MM.1S (cell line): ENCODE data around the gene PPP1R16B.

Experiments
- DNase-seq: peaks from one replicate; pipeline ENCODE4 v3.0.0-alpha.2; 2015
- H2AFZ ChIP-seq: fragments of 300-600 bp; sonication (generic); 2 replicates; pipeline ENCODE4 v1.6.0; 2016; ENCODE audit warnings: antibody characterized with exemption, low read length
- H3F3A ChIP-seq: fragments of 300-600 bp; sonication (generic); 2 replicates; pipeline ENCODE4 v1.6.1; 2016; ENCODE audit warnings: mild to moderate bottlenecking, antibody characterized with exemption, low read length, moderate library complexity, mixed read lengths; ENCODE audit not compliant: insufficient read depth
- H3K27ac ChIP-seq: fragments of 300-600 bp; sonication (generic); 2 replicates; pipeline ENCODE4 v1.5.1; 2016; ENCODE audit warnings: mild to moderate bottlenecking, low read length
- H3K27me3 ChIP-seq: fragments of 300-600 bp; sonication (generic); replicated peaks from 2 replicates; pipeline ENCODE4 v1.6.0; 2016; ENCODE audit warnings: low read length; ENCODE audit not compliant: insufficient read depth
- H3K36me3 ChIP-seq: fragments of 300-600 bp; sonication (generic); replicated peaks from 2 replicates; pipeline ENCODE4 v1.6.1; 2016; ENCODE audit warnings: mild to moderate bottlenecking, low read length, mixed read lengths; ENCODE audit not compliant: insufficient read depth
- H3K4me1 ChIP-seq: fragments of 300-600 bp; sonication (generic); 2 replicates; pipeline ENCODE4 v1.6.1; 2016; ENCODE audit warnings: low read length, mixed read lengths
- H3K4me2 ChIP-seq: fragments of 300-600 bp; sonication (generic); 2 replicates; pipeline ENCODE4 v1.6.0; 2016; ENCODE audit warnings: low read depth, low read length
- H3K4me3 ChIP-seq: fragments of 300-600 bp; sonication (generic); 2 replicates; pipeline ENCODE4 v1.5.1; 2016; ENCODE audit warnings: low read length, mixed read lengths
- H3K79me2 ChIP-seq: fragments of 300-600 bp; sonication (generic); 2 replicates; pipeline ENCODE4 v1.6.1; 2016; ENCODE audit warnings: mixed run types, low read length, mixed read lengths
- H3K9ac ChIP-seq: fragments of 300-600 bp; sonication (generic); 2 replicates; pipeline ENCODE4 v1.6.1; 2016; ENCODE audit warnings: low read length, mixed read lengths
- H3K9me2 ChIP-seq: fragments of 300-600 bp; sonication (generic); replicated peaks from 2 replicates; pipeline ENCODE4 v1.6.1; 2016; ENCODE audit warnings: mild to moderate bottlenecking, low read length, mixed read lengths; ENCODE audit not compliant: insufficient read depth
- H3K9me3 ChIP-seq: fragments of 300-600 bp; sonication (generic); replicated peaks from 2 replicates; pipeline ENCODE4 v1.6.1; 2016; ENCODE audit warnings: mild to moderate bottlenecking, low read length, mixed read lengths; ENCODE audit not compliant: insufficient read depth
- H4K20me1 ChIP-seq: fragments of 300-600 bp; sonication (generic); 2 replicates; pipeline ENCODE4 v1.6.1; 2016; ENCODE audit warnings: mild to moderate bottlenecking, low read length, moderate library complexity, mixed read lengths; ENCODE audit not compliant: insufficient read depth
- EZH2 ChIP-seq: fragments of 300-600 bp; sonication (generic); optimal IDR thresholded peaks from 2 replicates; pipeline ENCODE3; 2017; ENCODE audit warnings: low read depth, mild to moderate bottlenecking, antibody characterized with exemption, low read length, mixed read lengths
- EZH2phosphoT487 ChIP-seq: fragments of 300-600 bp; sonication (generic); IDR thresholded peaks from 2 replicates; pipeline ENCODE4 v1.6.1; 2018; ENCODE audit warnings: antibody characterized with exemption, low read length
- TF ChIP-seq, protein P1 (sequence below): fragments of 300-600 bp; sonication (generic); IDR thresholded peaks from 2 replicates; pipeline ENCODE4 v1.5.1; 2016; ENCODE audit warnings: antibody characterized with exemption, low read length, mixed read lengths

PPP1R16B gene

DNA sequence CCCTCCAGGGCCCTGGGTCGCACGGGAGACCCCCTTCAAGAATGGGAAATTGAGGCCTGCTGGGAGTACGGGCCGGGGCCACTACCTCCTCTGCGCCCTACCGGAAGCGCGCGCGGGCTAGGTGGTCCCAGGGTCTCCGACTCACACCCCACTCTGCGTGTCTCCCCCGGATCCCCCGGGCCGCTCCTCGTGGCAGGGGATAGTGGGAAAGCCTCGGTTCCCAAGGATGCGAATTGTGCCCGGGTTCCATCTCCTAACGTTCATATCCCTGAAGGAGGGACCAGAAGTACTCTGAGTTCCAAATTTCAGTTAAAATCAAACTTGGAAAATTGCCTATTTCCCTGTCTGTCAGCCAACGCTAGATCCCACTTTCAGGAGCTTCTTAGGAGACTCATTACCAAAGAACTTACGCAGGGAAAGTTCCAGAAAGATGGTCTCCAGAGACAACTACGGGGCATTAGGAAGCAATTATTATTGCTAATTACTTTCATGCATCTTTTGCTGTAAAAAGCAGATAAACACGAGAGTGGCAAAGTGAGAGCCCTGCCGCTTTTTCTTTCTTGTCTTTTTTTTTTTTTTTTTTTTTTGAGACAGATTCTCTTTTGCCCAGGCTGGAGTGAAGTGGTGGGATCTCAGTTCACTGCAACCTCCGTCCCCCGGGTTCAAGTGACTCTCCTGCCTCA, 121.6 kb downstream of the PPP1R16B start:
- H3K27ac ChIP-seq: no peak overlapping the region; the same call in 1 of the 2 replicates
- H3K9me2 ChIP-seq: no peaks in the 10 kb centered on the region
- peaks cover 23% of the 10 kb centered on the region for H3K4me1 ChIP-seq
- peak overlapping the region; percentile 84 for H3K9ac ChIP-seq
- TF ChIP-seq, protein P1, sequence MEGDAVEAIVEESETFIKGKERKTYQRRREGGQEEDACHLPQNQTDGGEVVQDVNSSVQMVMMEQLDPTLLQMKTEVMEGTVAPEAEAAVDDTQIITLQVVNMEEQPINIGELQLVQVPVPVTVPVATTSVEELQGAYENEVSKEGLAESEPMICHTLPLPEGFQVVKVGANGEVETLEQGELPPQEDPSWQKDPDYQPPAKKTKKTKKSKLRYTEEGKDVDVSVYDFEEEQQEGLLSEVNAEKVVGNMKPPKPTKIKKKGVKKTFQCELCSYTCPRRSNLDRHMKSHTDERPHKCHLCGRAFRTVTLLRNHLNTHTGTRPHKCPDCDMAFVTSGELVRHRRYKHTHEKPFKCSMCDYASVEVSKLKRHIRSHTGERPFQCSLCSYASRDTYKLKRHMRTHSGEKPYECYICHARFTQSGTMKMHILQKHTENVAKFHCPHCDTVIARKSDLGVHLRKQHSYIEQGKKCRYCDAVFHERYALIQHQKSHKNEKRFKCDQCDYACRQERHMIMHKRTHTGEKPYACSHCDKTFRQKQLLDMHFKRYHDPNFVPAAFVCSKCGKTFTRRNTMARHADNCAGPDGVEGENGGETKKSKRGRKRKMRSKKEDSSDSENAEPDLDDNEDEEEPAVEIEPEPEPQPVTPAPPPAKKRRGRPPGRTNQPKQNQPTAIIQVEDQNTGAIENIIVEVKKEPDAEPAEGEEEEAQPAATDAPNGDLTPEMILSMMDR: no peak
- TF ChIP-seq EZH2 (no peak), EZH2phosphoT487 (no peak)
- no peaks in the 10 kb centered on the region for H3K27me3 ChIP-seq
- H3F3A ChIP-seq: peaks cover 22% of the 10 kb centered on the region
- peak overlapping the region; percentile 61 for H2AFZ ChIP-seq
- no peak for DNase-seq
- H3K79me2 ChIP-seq: peaks cover 59% of the 10 kb centered on the region
- peak overlapping the region; percentile 99 for H3K4me3 ChIP-seq
- no peaks in the 10 kb centered on the region for H3K36me3 ChIP-seq
- peak overlapping the region; percentile 83 for H3K4me2 ChIP-seq
- H3K9me3 ChIP-seq: no peaks in the 10 kb centered on the region
- no peaks in the 10 kb centered on the region for H4K20me1 ChIP-seq

DNA sequence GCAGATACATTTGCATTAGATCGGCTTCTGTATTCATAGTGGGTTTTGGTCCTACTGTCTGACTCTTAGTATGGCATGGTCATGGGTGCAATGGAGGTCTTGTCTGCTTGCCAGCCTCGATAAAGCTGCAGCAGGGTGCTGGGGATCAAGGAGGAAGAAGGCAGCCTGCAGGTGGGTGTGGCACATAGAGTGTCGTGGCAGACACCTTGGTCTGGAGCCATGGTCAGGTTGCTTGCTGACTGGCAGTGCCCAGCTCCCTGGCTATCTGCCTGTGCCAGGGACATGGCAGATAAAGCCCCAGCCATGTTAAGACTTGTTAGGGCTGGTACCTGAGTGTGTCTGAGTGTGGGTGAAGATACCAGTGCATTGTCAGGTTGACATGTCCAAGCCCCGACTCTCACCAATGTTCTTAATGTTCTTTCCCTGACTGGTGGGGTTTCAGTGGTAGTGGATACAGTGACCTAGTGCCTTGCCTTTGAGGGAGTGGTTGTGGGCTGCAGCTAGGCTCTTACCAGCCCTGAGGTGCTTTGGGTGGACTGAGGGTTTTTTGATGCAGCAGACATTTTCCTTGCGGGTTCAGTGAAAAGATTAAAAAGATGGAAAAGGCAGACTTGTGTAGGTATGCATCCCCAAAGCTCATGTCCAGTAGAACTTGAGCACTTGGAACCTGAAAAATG, 122.5 kb downstream of the PPP1R16B start:
- peaks cover 22% of the 10 kb centered on the region for H3F3A ChIP-seq
- H3K79me2 ChIP-seq: peaks cover 68% of the 10 kb centered on the region
- H3K36me3 ChIP-seq: no peaks in the 10 kb centered on the region
- H3K4me2 ChIP-seq: peak overlapping the region; percentile 83
- no peaks in the 10 kb centered on the region for H4K20me1 ChIP-seq
- peak overlapping the region; percentile 99 for H3K4me3 ChIP-seq
- TF ChIP-seq EZH2phosphoT487: no peak
- TF ChIP-seq, protein P1: no peak
- peak overlapping the region; percentile 84; the same call in 1 of the 2 replicates for H3K9ac ChIP-seq
- H2AFZ ChIP-seq: no peak overlapping the region
- no peaks in the 10 kb centered on the region for H3K27me3 ChIP-seq
- H3K9me3 ChIP-seq: no peaks in the 10 kb centered on the region
- H3K9me2 ChIP-seq: no peaks in the 10 kb centered on the region
- no peak for DNase-seq
- H3K27ac ChIP-seq: no peak overlapping the region
- peaks cover 23% of the 10 kb centered on the region for H3K4me1 ChIP-seq

DNA sequence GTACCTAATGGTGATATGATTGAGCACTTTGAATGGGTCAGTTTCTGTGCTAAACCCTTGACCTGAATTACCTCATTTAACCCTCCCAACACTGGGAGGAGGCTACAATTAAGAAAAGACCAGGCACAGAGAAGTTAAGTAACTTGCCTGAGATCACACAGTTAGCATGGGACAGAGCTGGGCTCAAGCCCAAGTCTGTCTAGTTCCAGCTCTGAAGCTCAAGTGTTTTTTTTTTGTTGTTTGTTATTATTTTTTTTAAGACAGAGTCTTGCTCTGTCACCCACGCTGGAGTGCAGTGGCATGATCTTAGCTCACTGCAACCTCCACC, 124.7 kb downstream of the PPP1R16B start:
- Histone ChIP-seq H3K9ac (no peak overlapping the region), H4K20me1 (peaks cover 5% of the 10 kb centered on the region; the same call in 1 of the 2 replicates), H3K9me2 (no peaks in the 10 kb centered on the region), H3K27me3 (no peaks in the 10 kb centered on the region), H3K79me2 (peaks cover 90% of the 10 kb centered on the region), H3K27ac (no peak overlapping the region), H3K4me3 (no peak overlapping the region), H2AFZ (no peak overlapping the region), H3F3A (peaks cover 13% of the 10 kb centered on the region; the same call in 1 of the 2 replicates), H3K9me3 (no peaks in the 10 kb centered on the region), H3K4me2 (peak overlapping the region; percentile 36), H3K36me3 (no peaks in the 10 kb centered on the region; the same call in 1 of the 2 replicates), H3K4me1 (peaks cover 23% of the 10 kb centered on the region)
- DNase-seq: no peak
- TF ChIP-seq EZH2phosphoT487 (no peak), EZH2 (no peak)
- TF ChIP-seq, protein P1: no peak
